Large intestine (tissue), 3 donors: ENCODE results near the gene SSBP3. TPM values are rescaled to one million over a fixed set of nuclear protein-coding genes. Genes with fewer than 3 reads are reported as not detected.
"Not testable (repeated sequence)": the region's sequence is repeated elsewhere in the genome, so short reads cannot be mapped to it uniquely, and the experiment has no call there.

Source experiments
- DNase-seq, 2 donors: peaks; one replicate each; pipeline versions ENCODE4 v3.0.0 to v3.0.0-alpha.2; 2013
- H3K27ac ChIP-seq: one replicate; pipeline ENCODE4 v1.5.1; 2013; ENCODE audit warnings: low read length
- H3K27me3 ChIP-seq: 2 replicates; pipeline ENCODE4 v1.6.1; 2013; ENCODE audit warnings: low read length; ENCODE audit not compliant: control insufficient read depth, insufficient read depth
- H3K36me3 ChIP-seq: 2 replicates; pipeline ENCODE4 v1.6.1; 2013; ENCODE audit warnings: low read length; ENCODE audit not compliant: control insufficient read depth, insufficient read depth
- H3K4me1 ChIP-seq: one replicate; pipeline ENCODE4 v1.6.1; 2013; ENCODE audit warnings: low read length; ENCODE audit not compliant: control insufficient read depth, insufficient read depth
- H3K4me3 ChIP-seq: one replicate; pipeline ENCODE4 v1.5.1; 2013; ENCODE audit warnings: low read length
- H3K9me3 ChIP-seq: one replicate; pipeline ENCODE4 v1.6.1; 2013; ENCODE audit warnings: mild to moderate bottlenecking, low read depth, low read length, moderate library complexity; ENCODE audit not compliant: control insufficient read depth
- WGBS: methylation state at CpG from one replicate; pipeline ENCODE4 v1.1.5; 2013; ENCODE audit warnings: low lambda C conversion rate; ENCODE audit not compliant: insufficient coverage; 5-methylcytosine and 5-hydroxymethylcytosine counted together
- polyA plus RNA-seq: library from polyadenylated mRNA; unstranded; fragments of 120-200 nt; gene quantifications from one replicate; pipeline ENCODE4 v1.2.1, GENCODE V29; 2013

SSBP3 gene
- polyA plus RNA-seq, 1 donor: 48.2 TPM

- H3K27ac ChIP-seq: no peak overlapping the region
- WGBS: no CpG with 5 or more reads among the region's 2 CpGs
- peaks cover 9% of the 10 kb centered on the region for H3K9me3 ChIP-seq
- no peak for DNase-seq
- H3K4me1 ChIP-seq: no peaks in the 10 kb centered on the region
- H3K27me3 ChIP-seq: no peaks in the 10 kb centered on the region
- H3K4me3 ChIP-seq: no peak overlapping the region
- H3K36me3 ChIP-seq: peaks cover 31% of the 10 kb centered on the region
Observed at GRCh38 chr1:54234284-54234683, 171.9 kb downstream of the SSBP3 start.

GRCh38 chr1:54233196-54233595 is 173.0 kb downstream of the SSBP3 start:
- not testable (repeated sequence) for H3K27ac ChIP-seq

GRCh38 chr1:54230507-54231339 is 175.5 kb downstream of the SSBP3 start:
- Histone ChIP-seq H3K36me3 (peaks cover 22% of the 10 kb centered on the region), H3K27ac (no peak overlapping the region), H3K27me3 (no peaks in the 10 kb centered on the region), H3K9me3 (peaks cover 9% of the 10 kb centered on the region), H3K4me1 (peaks cover 14% of the 10 kb centered on the region), H3K4me3 (no peak overlapping the region)
- WGBS: 87% methylated on average over 3 of the region's 15 CpGs
- DNase-seq: no peak

More at GRCh38 chr1:54233196-54233595, 173.0 kb downstream of the SSBP3 start:
- peaks cover 30% of the 10 kb centered on the region for H3K36me3 ChIP-seq
- not testable (repeated sequence) for DNase-seq, H3K9me3 ChIP-seq, H3K4me1 ChIP-seq, H3K4me3 ChIP-seq, H3K27me3 ChIP-seq
- no CpG with 5 or more reads among the region's 33 CpGs for WGBS

DNA sequence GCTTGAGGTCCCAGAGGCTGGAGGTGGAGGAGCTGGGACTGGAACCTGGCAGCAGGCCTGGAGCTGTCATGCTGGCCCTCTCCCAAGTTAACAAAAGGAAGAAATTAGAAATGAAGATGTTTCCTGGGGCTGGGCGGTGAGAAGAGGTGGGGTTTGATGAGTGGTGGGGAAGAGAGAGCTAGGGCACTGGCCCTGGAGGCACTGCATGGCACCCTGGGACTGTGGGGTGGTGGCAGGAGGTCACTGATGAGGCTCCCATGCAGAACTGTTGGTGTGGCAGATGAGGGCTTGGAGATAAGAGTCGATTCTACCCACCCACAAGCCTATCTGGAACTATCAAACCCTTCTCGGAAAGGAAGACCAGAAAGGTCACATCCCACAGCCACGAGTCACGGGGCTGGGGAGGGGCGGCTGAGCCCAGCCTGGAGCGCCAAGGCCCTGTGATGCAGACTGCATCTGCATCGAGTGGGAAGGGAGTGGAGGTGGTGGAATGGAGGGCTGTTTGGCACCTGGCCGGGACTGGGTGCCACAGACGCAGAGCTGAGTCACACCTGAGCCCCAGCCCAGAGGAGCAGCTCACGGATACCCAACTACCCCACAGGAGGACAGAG is 176.8 kb downstream of the SSBP3 start:
- Histone ChIP-seq H3K27me3 (no peaks in the 10 kb centered on the region), H3K27ac (no peak overlapping the region), H3K36me3 (peaks cover 26% of the 10 kb centered on the region), H3K9me3 (peaks cover 9% of the 10 kb centered on the region), H3K4me3 (no peak overlapping the region), H3K4me1 (peaks cover 14% of the 10 kb centered on the region)
- no CpG with 5 or more reads among the region's 11 CpGs for WGBS
- no peak for DNase-seq

DNA sequence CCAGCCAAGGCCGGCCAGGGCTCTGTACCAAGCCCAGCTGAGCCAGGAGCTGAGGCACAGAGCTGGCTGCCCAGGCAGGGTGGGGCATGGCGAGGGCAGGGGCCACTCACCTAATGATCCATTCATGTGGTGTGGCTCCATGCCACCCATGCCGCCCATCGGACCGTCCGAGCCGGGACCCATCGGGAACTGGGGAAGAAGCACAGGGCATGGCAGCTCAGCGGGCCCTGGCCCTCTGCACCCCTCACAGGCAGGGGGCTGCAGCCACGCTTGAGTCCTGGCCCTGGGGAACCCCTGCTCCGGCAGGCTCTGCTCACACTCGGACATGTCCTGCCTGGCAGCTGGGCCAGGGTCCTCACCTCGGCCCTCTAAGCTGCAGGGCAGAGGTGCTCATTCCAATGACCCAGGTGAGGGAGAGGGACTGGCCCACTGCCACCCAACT is 177.5 kb downstream of the SSBP3 start:
- DNase-seq: no peak
- no peaks in the 10 kb centered on the region for H3K27me3 ChIP-seq
- peaks cover 14% of the 10 kb centered on the region for H3K4me1 ChIP-seq
- peaks cover 32% of the 10 kb centered on the region for H3K36me3 ChIP-seq
- no CpG with 5 or more reads among the region's 13 CpGs for WGBS
- H3K9me3 ChIP-seq: peaks cover 9% of the 10 kb centered on the region
- H3K4me3 ChIP-seq: no peak overlapping the region
- no peak overlapping the region for H3K27ac ChIP-seq

DNA sequence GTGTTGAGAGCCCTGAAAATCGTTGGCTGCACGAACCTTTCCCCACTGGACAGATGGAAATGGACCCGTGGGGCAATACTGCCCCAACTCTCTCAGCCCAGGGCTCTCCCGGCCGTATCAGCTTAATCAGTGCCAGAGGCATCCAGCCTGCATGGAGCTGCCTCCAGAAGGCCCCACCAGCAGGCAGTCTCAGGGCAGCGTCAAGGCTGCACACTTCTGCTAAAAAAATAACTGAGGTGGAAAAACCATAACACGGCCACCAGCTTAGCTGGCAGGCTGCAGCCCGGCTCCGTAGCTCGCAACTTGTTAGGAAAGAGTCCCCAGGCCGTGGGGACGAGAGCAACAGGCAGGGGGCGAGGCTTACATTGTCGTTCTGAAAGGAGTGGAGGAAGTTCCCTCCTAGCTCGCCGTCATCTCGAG is 178.3 kb downstream of the SSBP3 start:
- no peak for DNase-seq
- H3K4me3 ChIP-seq: no peak overlapping the region
- peaks cover 14% of the 10 kb centered on the region for H3K4me1 ChIP-seq
- H3K36me3 ChIP-seq: peaks cover 32% of the 10 kb centered on the region
- WGBS: no CpG with 5 or more reads among the region's 17 CpGs
- peak overlapping the region; percentile 14 for H3K27ac ChIP-seq
- H3K9me3 ChIP-seq: peaks cover 7% of the 10 kb centered on the region
- H3K27me3 ChIP-seq: no peaks in the 10 kb centered on the region

GRCh38 chr1:54227091-54227602 is 179.0 kb downstream of the SSBP3 start:
- Histone ChIP-seq H3K4me3 (no peak overlapping the region), H3K27me3 (no peaks in the 10 kb centered on the region), H3K36me3 (peaks cover 36% of the 10 kb centered on the region), H3K9me3 (peaks cover under 1% of the 10 kb centered on the region), H3K4me1 (peaks cover 14% of the 10 kb centered on the region), H3K27ac (peak overlapping the region; percentile 14)
- peak; percentile 70 to 83 for DNase-seq
- no CpG with 5 or more reads among the region's 8 CpGs for WGBS

GRCh38 chr1:54225986-54226559 is 180.1 kb downstream of the SSBP3 start:
- Histone ChIP-seq H3K4me1 (peaks cover 14% of the 10 kb centered on the region), H3K27ac (no peak overlapping the region), H3K9me3 (no peaks in the 10 kb centered on the region), H3K36me3 (peaks cover 45% of the 10 kb centered on the region), H3K27me3 (no peaks in the 10 kb centered on the region), H3K4me3 (no peak overlapping the region)
- no CpG with 5 or more reads among the region's 20 CpGs for WGBS
- no peak for DNase-seq

DNA sequence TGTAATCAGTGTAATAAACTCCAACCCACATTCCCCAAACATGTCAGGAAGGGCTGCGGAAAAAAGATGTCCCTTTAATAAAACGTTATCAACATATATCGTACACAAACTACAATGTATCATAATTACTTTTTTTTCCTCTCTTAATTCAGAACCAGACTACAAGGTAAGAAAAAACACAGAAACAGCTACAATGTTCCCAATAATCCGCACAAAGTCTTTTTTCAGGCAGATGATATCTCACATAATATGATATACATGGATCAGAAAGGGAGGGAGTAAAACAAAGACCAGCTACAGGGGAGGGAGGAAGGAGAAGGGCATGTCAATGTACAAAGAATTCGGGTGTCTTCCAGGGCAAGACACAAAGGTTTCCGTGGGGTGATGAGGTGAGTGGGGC is 180.8 kb downstream of the SSBP3 start:
- DNase-seq: no peak
- Histone ChIP-seq H3K27me3 (no peaks in the 10 kb centered on the region), H3K36me3 (peaks cover 49% of the 10 kb centered on the region), H3K4me1 (peaks cover 14% of the 10 kb centered on the region), H3K9me3 (no peaks in the 10 kb centered on the region), H3K4me3 (no peak overlapping the region), H3K27ac (no peak overlapping the region)
- 100% methylated on average over 1 of the region's 6 CpGs for WGBS

DNA sequence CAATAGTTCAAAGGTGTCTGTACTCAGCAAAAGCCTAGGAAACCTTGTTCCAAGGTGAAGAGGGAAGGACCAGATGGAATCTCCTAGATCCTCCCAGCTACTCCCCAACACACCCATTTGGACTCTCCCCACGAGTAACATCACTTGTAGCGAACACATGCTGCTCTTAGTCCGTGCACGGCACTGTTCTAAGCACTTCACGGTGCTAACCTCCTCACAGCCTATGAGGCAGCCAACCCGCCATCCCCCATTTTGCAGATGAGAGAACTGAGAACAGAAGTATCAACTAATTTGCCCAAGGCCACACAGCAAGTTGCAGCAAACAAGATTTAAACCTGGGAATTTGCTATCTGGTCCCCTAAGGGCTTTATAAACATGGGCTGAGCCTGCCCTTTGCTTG is 182.0 kb downstream of the SSBP3 start:
- peaks cover 16% of the 10 kb centered on the region for H3K4me1 ChIP-seq

More for the DNA sequence above, 182.0 kb downstream of the SSBP3 start:
- Histone ChIP-seq H3K27me3 (no peaks in the 10 kb centered on the region), H3K27ac (no peak overlapping the region), H3K4me3 (no peak overlapping the region), H3K36me3 (peaks cover 54% of the 10 kb centered on the region), H3K9me3 (no peaks in the 10 kb centered on the region)
- DNase-seq: no peak
- WGBS: no CpG with 5 or more reads among the region's 6 CpGs
